ENCODE data around the gene PKP4.
A peak's percentile ranks its signal among the peaks of the same experiment; 100 is the strongest.

The PKP4 gene

GRCh38 chr2:158484892-158485556 is 28.3 kb downstream of the PKP4 start:
- no peak overlapping the region for H3K4me3 Mint-ChIP-seq
- DNase-seq (ENCODE audit: low spot score in 2 of 2) (no peak), ATAC-seq (peak; percentile 92)
- H3K27ac Mint-ChIP-seq: no peak overlapping the region
- peaks cover 17% of the 10 kb centered on the region for H3K4me1 Mint-ChIP-seq
- no peaks in the 10 kb centered on the region for H3K36me3 Mint-ChIP-seq
- no peaks in the 10 kb centered on the region for H3K9me3 Mint-ChIP-seq

- H3K9me3 Mint-ChIP-seq: no peaks in the 10 kb centered on the region
- peaks cover 17% of the 10 kb centered on the region for H3K4me1 Mint-ChIP-seq
- no peak for DNase-seq (ENCODE audit: low spot score in 2 of 2)
- H3K4me3 Mint-ChIP-seq: no peak overlapping the region
- ATAC-seq: peak; percentile 69
- peak overlapping the region; percentile 46 for H3K27ac Mint-ChIP-seq
- no peaks in the 10 kb centered on the region for H3K36me3 Mint-ChIP-seq
These were observed 29.6 kb downstream of the PKP4 start for GRCh38 chr2:158486150-158486969.

- Mint-ChIP-seq H3K36me3 (no peaks in the 10 kb centered on the region), H3K9me3 (no peaks in the 10 kb centered on the region), H3K4me1 (peaks cover 17% of the 10 kb centered on the region), H3K27ac (no peak overlapping the region), H3K4me3 (no peak overlapping the region)
- ATAC-seq: peak; percentile 56
- no peak for DNase-seq (ENCODE audit: low spot score in 2 of 2)
These were observed 30.2 kb downstream of the PKP4 start for GRCh38 chr2:158486970-158487325.

- H3K4me3 Mint-ChIP-seq: no peak overlapping the region
- H3K27ac Mint-ChIP-seq: no peak overlapping the region
- peaks cover 17% of the 10 kb centered on the region for H3K4me1 Mint-ChIP-seq
- no peaks in the 10 kb centered on the region for H3K36me3 Mint-ChIP-seq
- DNase-seq (ENCODE audit: low spot score in 2 of 2) (no peak), ATAC-seq (no peak)
- no peaks in the 10 kb centered on the region for H3K9me3 Mint-ChIP-seq
These were observed 30.7 kb downstream of the PKP4 start for GRCh38 chr2:158487419-158487818.

DNA sequence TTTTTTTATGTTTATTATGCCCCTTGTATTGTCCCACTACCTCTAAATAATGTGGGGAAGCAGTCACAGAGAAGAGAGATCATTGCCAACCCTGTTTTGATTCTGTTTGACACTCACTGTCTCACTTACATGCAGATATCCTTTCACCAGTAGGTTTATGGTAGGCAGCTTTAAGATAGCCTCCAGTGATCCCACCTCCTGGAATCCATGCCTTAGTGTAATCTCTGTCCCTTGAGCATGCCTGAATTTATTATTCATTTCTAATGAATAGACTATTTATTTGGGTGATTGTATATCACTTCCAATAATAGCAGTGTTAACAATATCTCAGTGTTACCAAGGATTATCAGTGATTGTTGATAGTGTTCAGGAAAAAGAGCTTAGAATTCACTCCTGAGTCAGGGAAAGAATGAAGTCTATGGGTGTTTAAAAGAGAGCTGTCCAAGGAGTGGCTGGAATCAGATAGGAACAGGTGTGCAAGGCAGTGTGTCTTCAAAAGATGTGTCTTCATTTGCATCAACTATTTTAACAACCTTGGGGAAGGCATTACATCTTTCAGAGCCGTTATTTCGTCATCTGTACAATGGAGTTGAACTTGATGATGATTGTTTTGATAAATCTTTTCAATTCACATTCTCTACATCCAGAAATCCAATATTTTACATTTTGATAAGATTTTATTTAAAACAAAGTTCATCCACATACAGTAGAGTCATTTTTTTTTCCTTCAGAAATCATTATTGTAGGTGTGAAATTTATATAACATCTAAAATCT is 31.9 kb downstream of the PKP4 start:
- no peaks in the 10 kb centered on the region for H3K9me3 Mint-ChIP-seq
- no peak overlapping the region for H3K4me3 Mint-ChIP-seq
- H3K27ac Mint-ChIP-seq: no peak overlapping the region

DNA sequence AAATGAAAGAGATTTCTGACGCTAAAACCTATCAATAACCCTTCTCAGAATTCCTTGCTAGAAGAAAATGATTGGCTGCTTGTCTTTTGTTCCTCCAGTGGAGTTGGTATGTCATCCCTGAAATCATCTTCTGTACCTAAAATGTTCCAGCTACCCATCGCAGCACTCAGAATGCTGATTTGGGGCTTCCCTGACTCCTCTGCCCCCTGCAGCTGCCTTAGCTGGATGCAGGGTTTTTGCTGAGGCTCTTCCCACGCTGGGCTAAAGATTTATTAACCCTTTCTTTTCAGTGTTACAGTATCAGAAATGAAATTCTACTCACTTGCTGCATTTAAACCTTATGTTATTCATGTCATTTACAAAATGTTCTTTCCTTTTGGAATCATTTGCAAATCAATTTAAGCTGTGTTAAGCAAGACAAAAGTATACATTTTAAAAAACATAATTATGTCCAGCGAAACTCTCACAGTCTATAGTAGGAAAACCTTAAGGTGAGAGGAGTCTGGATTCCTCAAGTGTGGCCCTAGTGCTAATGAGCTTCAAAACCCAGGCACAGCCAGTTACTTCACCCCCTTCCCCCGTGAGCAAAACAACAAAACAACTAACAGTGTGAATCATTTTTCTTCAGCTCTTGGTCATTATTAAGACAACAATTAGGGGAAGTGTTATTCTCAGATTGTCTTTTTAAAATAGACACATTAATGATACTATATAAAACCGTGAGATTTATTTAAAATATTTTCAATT is 32.8 kb downstream of the PKP4 start:
- Mint-ChIP-seq H3K9me3 (no peaks in the 10 kb centered on the region), H3K4me3 (no peak overlapping the region), H3K36me3 (no peaks in the 10 kb centered on the region), H3K4me1 (peaks cover 25% of the 10 kb centered on the region), H3K27ac (no peak overlapping the region)
- DNase-seq (ENCODE audit: low spot score in 2 of 2): no peak
- no peak for ATAC-seq

More for the DNA sequence above, 31.9 kb downstream of the PKP4 start:
- ATAC-seq (no peak), DNase-seq (ENCODE audit: low spot score in 2 of 2) (no peak)
- Mint-ChIP-seq H3K36me3 (no peaks in the 10 kb centered on the region), H3K4me1 (peaks cover 23% of the 10 kb centered on the region)

- ATAC-seq (no peak), DNase-seq (ENCODE audit: low spot score in 2 of 2) (no peak)
- H3K27ac Mint-ChIP-seq: no peak overlapping the region
- peaks cover 19% of the 10 kb centered on the region for H3K4me1 Mint-ChIP-seq
- H3K9me3 Mint-ChIP-seq: no peaks in the 10 kb centered on the region
- H3K36me3 Mint-ChIP-seq: no peaks in the 10 kb centered on the region
- H3K4me3 Mint-ChIP-seq: no peak overlapping the region
These were observed 34.3 kb downstream of the PKP4 start for GRCh38 chr2:158491072-158491471.

- no peaks in the 10 kb centered on the region for H3K36me3 Mint-ChIP-seq
- DNase-seq (ENCODE audit: low spot score in 2 of 2) (no peak), ATAC-seq (no peak)
- H3K27ac Mint-ChIP-seq: no peak overlapping the region
- no peak overlapping the region for H3K4me3 Mint-ChIP-seq
- peaks cover 10% of the 10 kb centered on the region for H3K4me1 Mint-ChIP-seq
- no peaks in the 10 kb centered on the region for H3K9me3 Mint-ChIP-seq
These were observed 36.7 kb downstream of the PKP4 start for GRCh38 chr2:158493458-158493857.

GRCh38 chr2:158495175-158495574 is 38.4 kb downstream of the PKP4 start:
- DNase-seq (ENCODE audit: low spot score in 2 of 2): no peak
- no peak overlapping the region for H3K4me3 Mint-ChIP-seq
- ATAC-seq: no peak
- no peaks in the 10 kb centered on the region for H3K36me3 Mint-ChIP-seq
- peaks cover 10% of the 10 kb centered on the region for H3K4me1 Mint-ChIP-seq
- H3K9me3 Mint-ChIP-seq: no peaks in the 10 kb centered on the region
- H3K27ac Mint-ChIP-seq: no peak overlapping the region

- Mint-ChIP-seq H3K4me1 (peaks cover 14% of the 10 kb centered on the region), H3K9me3 (no peaks in the 10 kb centered on the region), H3K4me3 (no peak overlapping the region), H3K36me3 (no peaks in the 10 kb centered on the region), H3K27ac (no peak overlapping the region)
- DNase-seq (ENCODE audit: low spot score in 2 of 2) (no peak), ATAC-seq (no peak)
These were observed 40.2 kb downstream of the PKP4 start for GRCh38 chr2:158496986-158497385.

DNA sequence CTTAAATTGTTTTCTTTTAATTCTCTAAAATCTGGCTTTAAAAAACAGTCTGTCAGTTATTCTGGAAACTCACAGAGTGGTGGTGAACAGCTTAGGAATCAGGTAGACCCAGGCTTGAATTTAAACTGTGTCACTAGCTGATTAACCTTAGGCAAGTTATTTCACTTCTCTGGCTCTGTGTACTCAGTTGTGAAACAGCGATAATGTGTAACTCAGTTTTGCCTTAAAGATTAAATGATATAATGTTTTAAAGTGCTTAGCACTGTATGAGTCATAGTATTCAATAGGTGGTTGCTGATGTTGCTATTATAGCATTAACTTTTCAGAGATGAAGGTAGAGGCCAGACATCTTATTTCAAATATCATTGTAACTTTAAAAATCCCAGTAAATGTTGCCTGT is 40.7 kb downstream of the PKP4 start:
- no peak overlapping the region for H3K4me3 Mint-ChIP-seq
- DNase-seq (ENCODE audit: low spot score in 2 of 2) (no peak), ATAC-seq (peak; percentile 54)
- no peaks in the 10 kb centered on the region for H3K9me3 Mint-ChIP-seq
- H3K4me1 Mint-ChIP-seq: peaks cover 14% of the 10 kb centered on the region
- H3K27ac Mint-ChIP-seq: no peak overlapping the region
- no peaks in the 10 kb centered on the region for H3K36me3 Mint-ChIP-seq

GRCh38 chr2:158498043-158498748 is 41.4 kb downstream of the PKP4 start:
- peaks cover 13% of the 10 kb centered on the region for H3K4me1 Mint-ChIP-seq
- no peak for DNase-seq (ENCODE audit: low spot score in 2 of 2)
- H3K9me3 Mint-ChIP-seq: no peaks in the 10 kb centered on the region
- H3K4me3 Mint-ChIP-seq: no peak overlapping the region
- ATAC-seq: no peak
- no peak overlapping the region for H3K27ac Mint-ChIP-seq
- no peaks in the 10 kb centered on the region for H3K36me3 Mint-ChIP-seq

GRCh38 chr2:158498749-158499136 is 42.0 kb downstream of the PKP4 start:
- Mint-ChIP-seq H3K9me3 (no peaks in the 10 kb centered on the region), H3K27ac (no peak overlapping the region), H3K4me3 (no peak overlapping the region), H3K36me3 (no peaks in the 10 kb centered on the region), H3K4me1 (peaks cover 7% of the 10 kb centered on the region)
- ATAC-seq (no peak), DNase-seq (ENCODE audit: low spot score in 2 of 2) (no peak)

- no peak overlapping the region for H3K4me3 Mint-ChIP-seq
- peaks cover 5% of the 10 kb centered on the region for H3K4me1 Mint-ChIP-seq
- DNase-seq (ENCODE audit: low spot score in 2 of 2): no peak
- ATAC-seq: no peak
- H3K9me3 Mint-ChIP-seq: no peaks in the 10 kb centered on the region
- H3K36me3 Mint-ChIP-seq: no peaks in the 10 kb centered on the region
- no peak overlapping the region for H3K27ac Mint-ChIP-seq
These were observed 42.6 kb downstream of the PKP4 start for GRCh38 chr2:158499383-158499782.

- no peaks in the 10 kb centered on the region for H3K9me3 Mint-ChIP-seq
- no peak for ATAC-seq
- peaks cover 10% of the 10 kb centered on the region for H3K4me1 Mint-ChIP-seq
- H3K4me3 Mint-ChIP-seq: no peak overlapping the region
- H3K27ac Mint-ChIP-seq: no peak overlapping the region
- no peaks in the 10 kb centered on the region for H3K36me3 Mint-ChIP-seq
- no peak for DNase-seq (ENCODE audit: low spot score in 2 of 2)
These were observed 43.6 kb downstream of the PKP4 start for GRCh38 chr2:158500333-158500732.

Measured in stimulated activated effector memory CD8-positive, alpha-beta T cell treated with anti-CD3 and anti-CD28 coated beads, Interleukin-12 subunit alpha, Interleukin-12 subunit beta, amount 100 ng/mL, for 72 hours (primary cell).